NB4 (cell line): Measurements from ENCODE around the gene ZFP36.

ENCODE experiments used
- DNase-seq: peaks from one replicate; pipeline ENCODE4 v3.0.0; 2010; ENCODE audit warnings: low read depth
- H3K4me3 ChIP-seq: one replicate; pipeline ENCODE4 v1.5.1; 2011; ENCODE audit warnings: mild to moderate bottlenecking, low read depth, low read length, moderate library complexity
- MYC ChIP-seq: IDR thresholded peaks from 2 replicates; pipeline ENCODE4 v1.6.1; 2011; ENCODE audit warnings: low read depth, low read length
- POLR2A ChIP-seq: IDR thresholded peaks from 2 replicates; pipeline ENCODE4 v1.6.1; 2011; ENCODE audit warnings: mild to moderate bottlenecking; ENCODE audit not compliant: insufficient read length; ENCODE audit errors: extremely low read depth
- TF ChIP-seq, protein P1 (sequence below): IDR thresholded peaks from 2 replicates; pipeline ENCODE4 v1.6.1; 2011; ENCODE audit warnings: low read depth, low read length
- TF ChIP-seq, protein P2 (sequence below): IDR thresholded peaks from one replicate; pipeline ENCODE4 v1.5.1; 2012; ENCODE audit warnings: low read depth, low read length

Gene ZFP36

DNA sequence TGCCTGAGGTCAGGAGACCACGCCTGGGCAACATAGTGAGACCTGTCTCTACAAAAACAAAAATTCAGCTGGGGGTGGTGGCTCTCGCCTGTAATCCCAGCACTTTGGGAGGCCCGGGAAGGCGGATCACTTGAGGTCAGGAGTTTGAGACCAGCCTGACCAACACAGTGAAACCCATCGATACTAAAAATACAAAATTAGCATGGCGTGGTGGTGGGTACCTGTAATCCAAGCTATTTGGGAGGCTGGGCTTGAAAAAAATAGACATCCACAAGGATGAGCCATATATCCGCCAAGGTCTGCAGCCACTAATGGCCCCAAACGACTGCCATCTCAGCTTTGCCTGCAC, 26.0 kb downstream of the ZFP36 start:
- no peak for DNase-seq
- TF ChIP-seq POLR2A (no peak), MYC (no peak)
- TF ChIP-seq, protein P1, sequence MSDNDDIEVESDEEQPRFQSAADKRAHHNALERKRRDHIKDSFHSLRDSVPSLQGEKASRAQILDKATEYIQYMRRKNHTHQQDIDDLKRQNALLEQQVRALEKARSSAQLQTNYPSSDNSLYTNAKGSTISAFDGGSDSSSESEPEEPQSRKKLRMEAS = no peak
- TF ChIP-seq, protein P2, sequence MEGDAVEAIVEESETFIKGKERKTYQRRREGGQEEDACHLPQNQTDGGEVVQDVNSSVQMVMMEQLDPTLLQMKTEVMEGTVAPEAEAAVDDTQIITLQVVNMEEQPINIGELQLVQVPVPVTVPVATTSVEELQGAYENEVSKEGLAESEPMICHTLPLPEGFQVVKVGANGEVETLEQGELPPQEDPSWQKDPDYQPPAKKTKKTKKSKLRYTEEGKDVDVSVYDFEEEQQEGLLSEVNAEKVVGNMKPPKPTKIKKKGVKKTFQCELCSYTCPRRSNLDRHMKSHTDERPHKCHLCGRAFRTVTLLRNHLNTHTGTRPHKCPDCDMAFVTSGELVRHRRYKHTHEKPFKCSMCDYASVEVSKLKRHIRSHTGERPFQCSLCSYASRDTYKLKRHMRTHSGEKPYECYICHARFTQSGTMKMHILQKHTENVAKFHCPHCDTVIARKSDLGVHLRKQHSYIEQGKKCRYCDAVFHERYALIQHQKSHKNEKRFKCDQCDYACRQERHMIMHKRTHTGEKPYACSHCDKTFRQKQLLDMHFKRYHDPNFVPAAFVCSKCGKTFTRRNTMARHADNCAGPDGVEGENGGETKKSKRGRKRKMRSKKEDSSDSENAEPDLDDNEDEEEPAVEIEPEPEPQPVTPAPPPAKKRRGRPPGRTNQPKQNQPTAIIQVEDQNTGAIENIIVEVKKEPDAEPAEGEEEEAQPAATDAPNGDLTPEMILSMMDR = no peak

GRCh38 chr19:39433480-39434079, 26.9 kb downstream of the ZFP36 start:
- DNase-seq = no peak
- TF ChIP-seq POLR2A (no peak), MYC (no peak)
- TF ChIP-seq, protein P1 = no peak
- TF ChIP-seq, protein P2 = no peak
- H3K4me3 ChIP-seq = peak overlapping the region; percentile 96

More for the DNA sequence above, 26.0 kb downstream of the ZFP36 start:
- H3K4me3 ChIP-seq = no peak overlapping the region

GRCh38 chr19:39434123-39435076, 27.8 kb downstream of the ZFP36 start:
- DNase-seq = no peak
- TF ChIP-seq MYC (no peak), POLR2A (no peak)
- TF ChIP-seq, protein P1 = no peak
- TF ChIP-seq, protein P2 = no peak
- H3K4me3 ChIP-seq = peak overlapping the region; percentile 96

- DNase-seq = peak; percentile 95
- H3K4me3 ChIP-seq = peak within 1 kb of the TSS; percentile 96
- TF ChIP-seq MYC = peak; percentile 84
- TF ChIP-seq, protein P1 = peak; percentile 76
- TF ChIP-seq POLR2A = peak; percentile 91
- TF ChIP-seq, protein P2 = no peak
Measured at GRCh38 chr19:39435499-39436349, 29.1 kb downstream of the ZFP36 start, which contains the start of gene RPS16. RPS16 (minus strand) TSS chr19:39435949; CDS start chr19:39435895, 54 bp downstream.

- no peak for DNase-seq
- peak overlapping the region; percentile 78 for H3K4me3 ChIP-seq
- TF ChIP-seq MYC = no peak
- TF ChIP-seq, protein P1 = no peak
- no peak for TF ChIP-seq POLR2A
- TF ChIP-seq, protein P2 = no peak
Measured at GRCh38 chr19:39436350-39436716, 29.7 kb downstream of the ZFP36 start.
